LHCN-M2 (cell line): ENCODE results near the gene ZNF629. TPM values are rescaled to one million over a fixed set of nuclear protein-coding genes. Genes with fewer than 3 reads are reported as not detected.
A peak's percentile ranks its signal among the peaks of the same experiment; 100 is the strongest.

ENCODE experiments used
- DNase-seq: peaks from one replicate; pipeline ENCODE4 v3.0.0-alpha.2; 2012; ENCODE audit warnings: low read depth
- total RNA-seq: library from RNA; depleted of rRNA; stranded (reverse); fragments of >200 nt; gene quantifications from 2 replicates; pipeline ENCODE4 v1.2.3, GENCODE V29; 2014

ZNF629 gene
- total RNA-seq, 1 experiment from 2014 or later: 20.8 TPM

- no peak for DNase-seq
Observed at GRCh38 chr16:30767767-30768465, 19.1 kb downstream of the ZNF629 start.

- DNase-seq: no peak
Observed at GRCh38 chr16:30766933-30767284, 20.1 kb downstream of the ZNF629 start.

GRCh38 chr16:30766206-30766932 is 20.6 kb downstream of the ZNF629 start:
- DNase-seq: no peak

- no peak for DNase-seq
Observed at GRCh38 chr16:30764816-30765465, 22.1 kb downstream of the ZNF629 start.

DNA sequence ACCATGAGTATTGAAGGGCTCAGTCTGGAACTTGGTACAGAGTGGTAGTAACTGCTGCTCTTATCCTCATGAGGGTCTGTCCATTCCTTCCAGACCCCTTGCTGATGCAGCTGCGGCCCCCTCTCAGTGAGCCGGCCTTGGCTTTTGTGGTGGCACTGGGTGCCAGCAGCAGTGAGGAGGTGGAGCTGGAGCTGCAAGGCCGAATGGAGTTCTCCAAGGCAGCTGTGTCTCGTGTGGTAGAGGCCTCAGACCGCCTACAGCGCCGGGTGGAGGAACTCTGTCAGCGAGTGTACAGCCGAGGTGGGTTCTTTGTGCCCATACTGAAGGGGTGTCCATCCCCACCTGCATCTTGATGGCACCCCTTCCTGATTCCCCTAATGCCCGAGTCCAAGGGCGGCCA is 22.9 kb downstream of the ZNF629 start:
- DNase-seq: no peak

DNA sequence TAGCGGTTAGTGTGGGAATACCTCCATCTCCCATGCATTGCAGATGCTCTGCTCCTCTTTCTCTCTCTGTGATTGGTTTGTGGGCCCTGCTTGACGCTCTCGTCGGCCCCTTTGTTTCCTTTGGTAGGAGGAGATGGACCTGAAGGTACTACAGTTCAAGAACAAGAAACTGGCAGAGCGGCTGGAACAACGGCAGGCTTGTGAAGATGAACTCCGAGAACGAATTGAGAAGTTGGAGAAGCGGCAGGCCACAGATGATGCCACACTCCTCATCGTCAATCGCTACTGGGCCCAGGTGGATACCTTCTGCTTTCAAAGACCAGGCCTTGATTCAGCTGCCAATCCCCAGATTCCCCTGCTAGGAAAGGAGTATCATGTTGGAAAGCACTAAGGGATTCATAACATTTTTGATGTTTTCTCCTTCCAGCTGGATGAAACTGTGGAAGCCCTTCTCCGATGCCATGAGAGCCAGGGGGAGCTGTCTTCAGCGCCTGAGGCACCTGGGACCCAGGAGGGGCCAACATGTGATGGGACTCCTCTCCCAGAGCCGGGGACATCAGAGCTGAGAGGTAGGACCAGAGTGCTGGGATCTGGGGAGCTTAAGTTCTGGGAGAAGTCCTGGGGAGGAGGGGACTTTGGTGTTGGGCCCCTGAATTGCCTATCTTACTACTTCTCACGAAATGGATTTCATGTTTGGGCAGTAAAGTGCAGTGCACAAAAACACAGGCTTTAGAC is 23.8 kb downstream of the ZNF629 start:
- DNase-seq: no peak

- peak; percentile 97 for DNase-seq
Observed at GRCh38 chr16:30761928-30762902, 24.8 kb downstream of the ZNF629 start, which contains the start of the genes CFAP119 and RNF40. Gene CFAP119 (minus strand): TSS chr16:30762062. CDS start chr16:30761748, 314 bp downstream. Gene RNF40 (plus strand): TSS chr16:30762322. CDS start chr16:30762546, 224 bp downstream.

GRCh38 chr16:30761427-30761927 is 25.5 kb downstream of the ZNF629 start:
- DNase-seq: peak; percentile 37

DNA sequence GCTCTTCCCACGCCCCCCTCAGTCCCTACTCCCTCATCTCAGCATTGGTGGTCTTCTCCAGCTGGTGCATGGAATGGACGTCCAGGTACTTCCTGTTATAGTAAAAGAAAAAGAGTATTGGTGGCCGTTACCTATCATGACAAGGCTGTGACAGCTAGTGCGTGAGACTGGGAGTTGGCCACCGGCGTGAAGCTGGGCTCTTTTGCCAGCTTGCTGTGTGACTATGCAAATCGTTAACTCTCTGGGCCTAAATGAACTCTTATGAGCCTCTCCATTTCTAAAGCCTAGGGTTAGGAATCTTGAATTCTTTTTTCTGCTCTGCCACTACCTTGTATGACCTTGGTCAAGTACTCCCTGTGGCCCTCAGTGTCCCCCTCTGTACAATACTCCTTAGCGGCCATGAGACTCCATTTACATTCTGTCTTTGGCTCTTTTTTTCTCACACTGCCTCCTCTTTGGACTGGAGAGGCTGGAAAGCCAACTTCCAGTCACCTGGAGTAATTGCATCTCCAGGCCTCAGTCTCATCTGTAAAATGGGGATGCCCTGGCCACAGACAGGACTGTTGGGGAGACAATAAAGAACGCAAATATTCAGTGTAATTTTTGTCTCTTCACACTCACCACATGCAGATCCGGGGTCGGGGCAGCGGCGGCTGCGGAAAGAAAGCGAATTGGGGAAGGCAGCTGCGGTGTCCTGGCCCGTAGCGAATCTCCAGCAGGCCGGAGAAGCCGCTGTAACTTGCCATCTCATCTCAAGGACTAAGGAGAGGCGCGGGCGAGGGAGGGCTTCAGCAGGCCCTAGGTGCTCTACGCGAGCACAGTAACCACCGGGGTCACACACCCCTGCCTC is 26.2 kb downstream of the ZNF629 start:
- no peak for DNase-seq

DNA sequence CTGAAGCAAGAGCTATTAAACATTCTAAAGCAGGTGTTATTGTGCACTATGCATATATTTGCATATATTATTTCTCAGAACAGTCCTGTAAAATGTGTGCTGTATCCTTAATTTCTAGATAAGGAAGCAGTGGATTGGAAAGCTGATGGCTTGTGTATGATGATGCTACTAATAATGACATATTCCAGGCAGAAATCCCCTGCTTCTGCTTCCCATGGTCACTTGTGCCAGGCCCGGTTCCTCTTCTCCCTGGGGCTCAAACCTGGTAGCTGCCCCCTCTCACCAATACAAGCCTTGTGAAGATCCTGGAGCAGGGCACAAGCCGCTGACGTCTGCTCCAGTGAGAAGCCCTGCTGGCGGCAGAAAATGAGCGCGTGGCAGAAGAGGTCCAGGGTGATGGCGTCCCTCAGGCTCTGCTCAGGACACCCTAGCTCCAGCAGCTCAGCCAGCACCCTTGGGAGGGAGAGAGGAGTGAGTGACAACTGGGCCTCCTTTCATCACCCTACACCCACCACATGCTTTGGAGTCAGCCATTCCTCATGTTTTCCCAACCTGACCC is 26.9 kb downstream of the ZNF629 start:
- DNase-seq: no peak

- DNase-seq: no peak
Observed at GRCh38 chr16:30758988-30759491, 28.0 kb downstream of the ZNF629 start.

GRCh38 chr16:30757316-30757715 is 29.7 kb downstream of the ZNF629 start:
- DNase-seq: no peak

DNA sequence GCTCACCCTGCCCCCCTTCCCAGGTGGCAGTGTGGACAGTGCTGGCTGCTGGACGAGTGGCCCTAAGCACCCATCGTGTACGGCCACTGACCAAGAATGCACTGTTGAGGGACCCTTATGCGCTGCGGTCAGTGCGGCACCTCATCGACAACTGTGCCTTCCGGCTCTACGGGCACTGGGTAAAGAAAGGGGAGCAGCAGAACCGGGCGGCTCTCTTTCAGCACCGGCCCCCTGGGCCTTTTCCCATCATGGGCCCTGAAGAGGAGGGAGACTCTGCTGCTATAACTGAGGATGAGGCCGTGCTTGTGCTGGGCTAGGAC is 30.3 kb downstream of the ZNF629 start:
- DNase-seq: no peak

- no peak for DNase-seq
Observed at GRCh38 chr16:30755955-30756780, 30.8 kb downstream of the ZNF629 start.

DNA sequence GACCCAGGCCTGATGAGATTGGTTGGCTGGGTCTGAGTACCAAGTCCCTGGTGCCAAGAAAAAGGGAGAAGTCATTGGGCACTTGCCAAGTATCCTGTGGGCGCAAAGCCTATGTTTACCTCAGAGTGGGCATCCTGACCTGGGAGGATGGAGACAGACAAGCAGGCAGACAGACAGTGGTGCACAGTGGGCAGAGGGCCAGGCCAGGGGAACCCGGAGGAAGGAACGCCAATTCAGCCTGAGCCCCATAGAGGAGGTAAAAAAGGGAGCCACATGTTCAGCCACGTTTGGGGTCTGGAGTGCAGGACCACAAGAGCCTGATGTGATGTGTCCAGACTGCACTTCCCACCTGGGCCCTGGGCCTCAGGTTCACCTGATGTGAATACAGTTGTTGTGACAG is 33.4 kb downstream of the ZNF629 start:
- no peak for DNase-seq

GRCh38 chr16:30750876-30751465 is 36.0 kb downstream of the ZNF629 start:
- DNase-seq: no peak

DNA sequence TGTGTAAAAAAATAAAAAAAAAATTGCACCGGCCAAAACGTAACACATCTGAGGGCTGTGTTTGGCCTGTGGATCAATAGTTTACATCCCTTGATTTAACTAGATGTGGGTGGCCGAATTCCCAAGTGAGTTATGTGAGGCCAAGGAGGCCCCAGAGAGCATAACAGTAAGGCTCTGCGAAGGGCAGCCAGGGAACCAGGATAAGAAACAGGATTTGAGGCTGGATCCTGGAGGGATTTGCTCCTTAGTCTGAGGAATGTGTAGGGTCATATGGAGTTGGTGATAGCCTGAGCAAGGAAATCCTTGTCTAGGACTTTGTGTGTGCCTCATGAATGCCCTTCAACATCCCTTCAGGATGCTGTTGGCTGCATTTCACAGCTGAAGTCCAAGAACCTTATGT is 36.8 kb downstream of the ZNF629 start:
- DNase-seq: no peak
